OCI-LY1 (cell line): ENCODE measurements around the gene MTREX.

Source experiments
- H2AFZ ChIP-seq: fragments of 200-600 bp; sonication (generic), shearing (Covaris generic); 2 replicates; pipeline ENCODE4 v1.6.0; 2014; ENCODE audit warnings: antibody characterized with exemption, mild to moderate bottlenecking, low read length
- H3F3A ChIP-seq: fragments of 200-600 bp; sonication (generic), shearing (Covaris generic); 2 replicates; pipeline ENCODE4 v1.6.0; 2014; ENCODE audit warnings: mild to moderate bottlenecking, antibody characterized with exemption, low read length, moderate library complexity; ENCODE audit not compliant: insufficient read depth
- H3K27ac ChIP-seq: fragments of 200-600 bp; sonication (generic); 2 replicates; pipeline ENCODE4 v1.5.1; 2014; ENCODE audit warnings: low read length, mixed run types, mild to moderate bottlenecking, low read depth; ENCODE audit not compliant: poor library complexity, severe bottlenecking
- H3K27me3 ChIP-seq: fragments of 200-600 bp; sonication (generic); 2 replicates; pipeline ENCODE4 v1.6.0; 2014; ENCODE audit warnings: antibody characterized with exemption, mild to moderate bottlenecking, low read length, moderate library complexity; ENCODE audit not compliant: insufficient read depth
- H3K36me3 ChIP-seq: fragments of 200-600 bp; sonication (generic); 2 replicates; pipeline ENCODE4 v1.6.1; 2014; ENCODE audit warnings: mild to moderate bottlenecking, antibody characterized with exemption, low read length, moderate library complexity, mixed read lengths; ENCODE audit not compliant: insufficient read depth
- H3K4me1 ChIP-seq: fragments of 200-600 bp; sonication (generic); 2 replicates; pipeline ENCODE4 v1.5.1; 2014; ENCODE audit warnings: mild to moderate bottlenecking, low read length, moderate library complexity; ENCODE audit not compliant: insufficient read depth, severe bottlenecking
- H3K4me2 ChIP-seq: fragments of 200-600 bp; sonication (generic), shearing (Covaris generic); 2 replicates; pipeline ENCODE4 v1.6.1; 2014; ENCODE audit warnings: low read length
- H3K4me3 ChIP-seq: fragments of 200-600 bp; sonication (generic); 2 replicates; pipeline ENCODE4 v1.5.1; 2014; ENCODE audit warnings: low read length, low read depth, mild to moderate bottlenecking, mixed read lengths; ENCODE audit not compliant: poor library complexity, severe bottlenecking
- H3K79me2 ChIP-seq: fragments of 200-600 bp; shearing (Covaris generic); 2 replicates; pipeline ENCODE4 v1.6.1; 2016; ENCODE audit warnings: mixed run types, low read length, mixed read lengths; ENCODE audit not compliant: insufficient read depth
- H3K9ac ChIP-seq: fragments of 200-600 bp; sonication (generic), shearing (Covaris generic); 2 replicates; pipeline ENCODE4 v1.6.1; 2014; ENCODE audit warnings: mild to moderate bottlenecking, low read length, mixed read lengths
- H3K9me2 ChIP-seq: fragments of 200-600 bp; sonication (generic), shearing (Covaris generic); 2 replicates; pipeline ENCODE4 v1.6.1; 2014; ENCODE audit warnings: low read depth, mild to moderate bottlenecking, low read length, mixed read lengths
- H3K9me3 ChIP-seq: fragments of 200-600 bp; shearing (Covaris generic); 2 replicates; pipeline ENCODE4 v1.6.1; 2014; ENCODE audit warnings: low read length, mixed read lengths
- H4K20me1 ChIP-seq: fragments of 200-600 bp; sonication (generic), shearing (Covaris generic); 2 replicates; pipeline ENCODE4 v1.6.0; 2016; ENCODE audit warnings: mild to moderate bottlenecking, low read length; ENCODE audit not compliant: insufficient read depth
- EZH2 ChIP-seq: fragments of 200-600 bp; sonication (generic), shearing (Covaris generic); IDR thresholded peaks from 2 replicates; pipeline ENCODE4 v1.8.0; 2017; ENCODE audit warnings: borderline replicate concordance, mixed run types, mild to moderate bottlenecking, antibody characterized with exemption, low read length, moderate library complexity, mixed read lengths
- TF ChIP-seq, protein P1 (sequence below): fragments of 200-600 bp; sonication (generic), shearing (Covaris generic); IDR thresholded peaks from 2 replicates; pipeline ENCODE4 v1.5.1; 2017; ENCODE audit warnings: mild to moderate bottlenecking, antibody characterized with exemption, low read length, moderate library complexity, mixed read lengths

MTREX gene

DNA sequence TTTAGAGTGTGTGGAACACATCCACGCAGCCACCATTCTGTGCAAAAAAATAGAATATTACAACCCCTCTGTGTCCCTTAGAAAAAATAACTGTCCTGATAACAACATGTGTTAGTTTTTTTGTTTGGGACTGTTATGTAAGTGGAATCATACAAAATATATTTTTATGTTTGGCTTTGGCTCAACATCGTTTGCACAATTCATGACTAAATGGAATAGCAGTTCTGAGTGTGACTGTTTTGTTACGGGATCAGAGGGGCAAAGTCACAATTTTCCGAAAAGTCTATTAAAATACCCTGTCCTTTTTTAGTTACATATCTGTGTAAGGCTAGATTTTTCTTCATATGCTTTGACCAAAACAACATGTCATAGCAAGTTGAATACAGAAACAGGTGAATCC, 12.8 kb downstream of the MTREX start:
- Histone ChIP-seq H3K4me3 (no peak overlapping the region), H3K4me1 (peaks cover 7% of the 10 kb centered on the region), H3K9ac (no peak overlapping the region), H3F3A (no peaks in the 10 kb centered on the region), H3K27ac (no peak overlapping the region), H3K79me2 (peaks cover 72% of the 10 kb centered on the region), H3K4me2 (no peak overlapping the region), H3K9me2 (no peaks in the 10 kb centered on the region), H3K27me3 (no peaks in the 10 kb centered on the region), H3K9me3 (no peaks in the 10 kb centered on the region), H2AFZ (no peak overlapping the region), H4K20me1 (no peaks in the 10 kb centered on the region; the same call in 1 of the 2 replicates), H3K36me3 (peaks cover 37% of the 10 kb centered on the region)
- TF ChIP-seq EZH2: no peak
- TF ChIP-seq, protein P1, sequence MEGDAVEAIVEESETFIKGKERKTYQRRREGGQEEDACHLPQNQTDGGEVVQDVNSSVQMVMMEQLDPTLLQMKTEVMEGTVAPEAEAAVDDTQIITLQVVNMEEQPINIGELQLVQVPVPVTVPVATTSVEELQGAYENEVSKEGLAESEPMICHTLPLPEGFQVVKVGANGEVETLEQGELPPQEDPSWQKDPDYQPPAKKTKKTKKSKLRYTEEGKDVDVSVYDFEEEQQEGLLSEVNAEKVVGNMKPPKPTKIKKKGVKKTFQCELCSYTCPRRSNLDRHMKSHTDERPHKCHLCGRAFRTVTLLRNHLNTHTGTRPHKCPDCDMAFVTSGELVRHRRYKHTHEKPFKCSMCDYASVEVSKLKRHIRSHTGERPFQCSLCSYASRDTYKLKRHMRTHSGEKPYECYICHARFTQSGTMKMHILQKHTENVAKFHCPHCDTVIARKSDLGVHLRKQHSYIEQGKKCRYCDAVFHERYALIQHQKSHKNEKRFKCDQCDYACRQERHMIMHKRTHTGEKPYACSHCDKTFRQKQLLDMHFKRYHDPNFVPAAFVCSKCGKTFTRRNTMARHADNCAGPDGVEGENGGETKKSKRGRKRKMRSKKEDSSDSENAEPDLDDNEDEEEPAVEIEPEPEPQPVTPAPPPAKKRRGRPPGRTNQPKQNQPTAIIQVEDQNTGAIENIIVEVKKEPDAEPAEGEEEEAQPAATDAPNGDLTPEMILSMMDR: no peak

DNA sequence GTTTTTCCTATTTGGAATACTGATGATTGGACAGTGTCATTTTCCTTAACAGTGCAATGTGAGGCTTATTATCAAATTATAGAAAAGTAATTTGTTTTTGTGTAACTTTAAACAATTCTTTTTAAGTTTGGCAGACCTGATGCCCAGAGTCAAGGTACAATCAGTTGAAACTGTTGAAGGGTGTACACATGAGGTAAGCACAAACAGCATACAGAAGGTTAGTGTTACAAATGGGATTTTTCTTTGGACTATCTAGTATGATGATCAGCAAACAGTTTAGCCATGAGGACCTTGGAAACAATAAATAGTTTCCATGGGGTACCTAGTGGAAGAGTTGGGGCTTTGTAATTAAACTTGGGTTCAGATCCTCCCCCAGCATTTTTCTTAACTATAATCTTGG, 16.2 kb downstream of the MTREX start:
- no peaks in the 10 kb centered on the region for H3K9me3 ChIP-seq
- H3K4me3 ChIP-seq: no peak overlapping the region
- H2AFZ ChIP-seq: no peak overlapping the region
- H3K9ac ChIP-seq: no peak overlapping the region
- H3F3A ChIP-seq: no peaks in the 10 kb centered on the region
- no peaks in the 10 kb centered on the region for H3K27me3 ChIP-seq
- no peaks in the 10 kb centered on the region; the same call in 1 of the 2 replicates for H4K20me1 ChIP-seq
- no peak for TF ChIP-seq EZH2
- TF ChIP-seq, protein P1: no peak
- H3K36me3 ChIP-seq: peaks cover 56% of the 10 kb centered on the region
- H3K27ac ChIP-seq: no peak overlapping the region
- H3K4me2 ChIP-seq: no peak overlapping the region
- H3K4me1 ChIP-seq: peaks cover 7% of the 10 kb centered on the region
- H3K9me2 ChIP-seq: no peaks in the 10 kb centered on the region
- peaks cover 46% of the 10 kb centered on the region for H3K79me2 ChIP-seq

DNA sequence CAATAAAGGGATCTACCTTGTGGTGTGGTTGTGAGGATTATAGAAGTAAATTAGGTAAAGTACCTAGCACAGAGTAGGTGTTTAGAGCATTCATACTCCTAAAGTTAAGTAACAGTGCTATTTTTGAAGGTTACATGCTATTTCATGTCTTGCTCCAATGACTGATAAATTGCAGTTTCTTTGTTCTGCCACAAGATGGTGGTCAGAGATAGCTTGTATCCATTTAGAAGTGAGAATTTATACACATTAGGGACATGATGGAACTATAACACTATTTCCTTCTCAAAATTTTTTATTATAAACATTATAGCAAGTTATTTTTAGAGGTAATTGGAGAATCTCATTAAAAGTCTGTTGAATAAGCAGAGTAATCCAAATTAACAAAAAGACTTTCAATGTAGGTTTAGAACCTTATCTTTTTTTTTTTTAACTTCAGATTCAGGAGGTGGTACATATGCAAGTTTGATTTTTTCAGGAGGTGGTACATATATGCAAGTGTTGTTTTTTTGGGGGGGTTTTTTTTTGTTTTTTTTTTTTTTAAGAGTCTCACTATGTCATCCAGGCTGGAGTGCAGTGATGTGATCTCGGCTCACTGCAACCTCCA, 17.1 kb downstream of the MTREX start:
- H3K36me3 ChIP-seq: peaks cover 65% of the 10 kb centered on the region
- H3K79me2 ChIP-seq: peaks cover 40% of the 10 kb centered on the region
- H3K4me3 ChIP-seq: no peak overlapping the region
- H3K9me3 ChIP-seq: no peaks in the 10 kb centered on the region
- H3K27ac ChIP-seq: no peak overlapping the region
- H2AFZ ChIP-seq: no peak overlapping the region
- TF ChIP-seq, protein P1: peak; percentile 59
- no peak for TF ChIP-seq EZH2
- no peaks in the 10 kb centered on the region for H3K27me3 ChIP-seq
- no peaks in the 10 kb centered on the region; the same call in 1 of the 2 replicates for H4K20me1 ChIP-seq
- H3K9me2 ChIP-seq: no peaks in the 10 kb centered on the region
- H3K4me1 ChIP-seq: peaks cover 12% of the 10 kb centered on the region
- H3K9ac ChIP-seq: no peak overlapping the region
- no peak overlapping the region for H3K4me2 ChIP-seq
- no peaks in the 10 kb centered on the region for H3F3A ChIP-seq
